Effector CD8-positive, alpha-beta T cell (primary cell): Measurements from ENCODE around the gene IFNGR2.
"Not testable (repeated sequence)": the region's sequence is repeated elsewhere in the genome, so short reads cannot be mapped to it uniquely, and the experiment has no call there.

Experiments
- DNase-seq: peaks from one replicate; lab custom pipeline; 2025; lab: John Stamatoyannopoulos, UW
- total RNA-seq, 4 experiments: gene quantifications; one replicate each; lab custom pipeline; 2026; lab: John Stamatoyannopoulos, UW

IFNGR2 gene
- total RNA-seq, result 3.8 to 31.1 (median 4.3) reads per million in 4 experiments

GRCh38 chr21:33403128-33403785, at the start of gene IFNGR2:
IFNGR2 (plus strand) TSS chr21:33403413; CDS start chr21:33403544, 131 bp downstream.
- DNase-seq, result peak; percentile 42

GRCh38 chr21:33355355-33355754, 47.9 kb upstream of the IFNGR2 start:
- no peak for DNase-seq

GRCh38 chr21:33355996-33356395, 47.2 kb upstream of the IFNGR2 start:
- no peak for DNase-seq

GRCh38 chr21:33357177-33357576, 46.0 kb upstream of the IFNGR2 start:
- DNase-seq, result no peak

- DNase-seq, result no peak
These were observed 43.8 kb upstream of the IFNGR2 start for GRCh38 chr21:33359446-33359845.

- DNase-seq, result no peak
These were observed 42.9 kb upstream of the IFNGR2 start for GRCh38 chr21:33360281-33360680.

- peak; percentile 74 for DNase-seq
These were observed 42.2 kb upstream of the IFNGR2 start for GRCh38 chr21:33360881-33361602.

GRCh38 chr21:33362044-33362555, 41.1 kb upstream of the IFNGR2 start:
- DNase-seq, result peak; percentile 65

GRCh38 chr21:33363911-33364609, 39.2 kb upstream of the IFNGR2 start:
- not testable (repeated sequence) for DNase-seq

- no peak for DNase-seq
These were observed 38.4 kb upstream of the IFNGR2 start for GRCh38 chr21:33364830-33365229.

GRCh38 chr21:33367309-33367973, 35.8 kb upstream of the IFNGR2 start:
- DNase-seq, result no peak

- no peak for DNase-seq
These were observed 35.1 kb upstream of the IFNGR2 start for GRCh38 chr21:33368124-33368523.

- DNase-seq, result no peak
These were observed 34.6 kb upstream of the IFNGR2 start for GRCh38 chr21:33368576-33368975.

GRCh38 chr21:33369586-33369985, 33.6 kb upstream of the IFNGR2 start:
- DNase-seq, result no peak

GRCh38 chr21:33370305-33370704, 32.9 kb upstream of the IFNGR2 start:
- no peak for DNase-seq

GRCh38 chr21:33371366-33371765, 31.8 kb upstream of the IFNGR2 start:
- DNase-seq, result no peak

- no peak for DNase-seq
These were observed 30.6 kb upstream of the IFNGR2 start for GRCh38 chr21:33372582-33372981.

- DNase-seq, result no peak
These were observed 29.8 kb upstream of the IFNGR2 start for GRCh38 chr21:33373451-33373850.

GRCh38 chr21:33374080-33374449, 29.1 kb upstream of the IFNGR2 start:
- DNase-seq, result no peak

- peak; percentile 17 for DNase-seq
These were observed 28.6 kb upstream of the IFNGR2 start for GRCh38 chr21:33374450-33375096.

GRCh38 chr21:33375101-33375644, 28.0 kb upstream of the IFNGR2 start:
- no peak for DNase-seq
